Measurements from ENCODE around the gene RHBDL1. TPM values are rescaled to one million over a fixed set of nuclear protein-coding genes. Genes with fewer than 3 reads are reported as not detected.

The RHBDL1 gene
- total and polyA plus RNA-seq, 11 donors: 0.19 to 3.6 (median 1.8) TPM

DNA sequence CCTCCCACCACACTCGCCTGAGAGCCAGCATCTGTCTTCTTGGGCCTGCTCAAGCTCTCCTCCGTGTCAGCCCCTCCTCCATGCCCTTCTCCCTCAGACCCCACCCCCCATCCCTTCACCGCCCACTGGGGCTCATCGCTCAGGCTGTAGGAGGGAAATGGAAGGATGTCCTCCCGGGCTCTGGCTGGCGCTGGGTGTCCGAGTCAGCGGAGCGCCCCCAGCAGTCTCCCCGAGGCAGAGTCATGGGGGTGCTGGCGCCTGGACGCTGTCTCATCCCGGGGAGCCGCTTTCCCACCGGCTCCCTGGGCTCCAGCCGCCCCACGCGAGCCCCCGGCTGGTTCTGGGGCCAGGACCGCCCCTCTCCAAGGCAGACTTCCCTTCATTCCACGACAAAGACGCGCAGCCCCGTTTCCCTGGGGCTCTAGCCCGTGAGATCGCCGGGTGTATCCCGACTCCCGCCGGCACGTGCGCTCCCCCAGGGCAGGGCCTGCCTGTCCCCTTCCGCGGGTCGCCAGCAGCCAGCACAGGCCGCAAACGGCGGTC lies 45.0 kb downstream of the RHBDL1 start:
- peak overlapping the region; percentile 58 to 92 (median 80) for H3K4me3 ChIP-seq
- H3K36me3 ChIP-seq: peaks cover 0 to 6% (median 0%) of the 10 kb centered on the region in 9 donors
- peak in 4 of 5 donors; percentile 65 to 73 (median 70) for DNase-seq
- intact Hi-C loops (cut with DNase I): no loop called here
- ATAC-seq: peak; percentile 50 to 74 (median 64)
- whole genome bisulfite sequencing, 4 donors: 0 to 2% (median 1%) methylated on average over 5 to 38 of the region's 38 CpGs
- H3K4me1 ChIP-seq: peaks cover 4 to 50% (median 35%) of the 10 kb centered on the region in 12 donors
- peaks cover 0 to 12% (median 0%) of the 10 kb centered on the region in 9 donors for H3K27me3 ChIP-seq
- TF ChIP-seq POLR2A (IDR thresholded peaks at IDR 0.05): no peak
- TF ChIP-seq, protein P1, sequence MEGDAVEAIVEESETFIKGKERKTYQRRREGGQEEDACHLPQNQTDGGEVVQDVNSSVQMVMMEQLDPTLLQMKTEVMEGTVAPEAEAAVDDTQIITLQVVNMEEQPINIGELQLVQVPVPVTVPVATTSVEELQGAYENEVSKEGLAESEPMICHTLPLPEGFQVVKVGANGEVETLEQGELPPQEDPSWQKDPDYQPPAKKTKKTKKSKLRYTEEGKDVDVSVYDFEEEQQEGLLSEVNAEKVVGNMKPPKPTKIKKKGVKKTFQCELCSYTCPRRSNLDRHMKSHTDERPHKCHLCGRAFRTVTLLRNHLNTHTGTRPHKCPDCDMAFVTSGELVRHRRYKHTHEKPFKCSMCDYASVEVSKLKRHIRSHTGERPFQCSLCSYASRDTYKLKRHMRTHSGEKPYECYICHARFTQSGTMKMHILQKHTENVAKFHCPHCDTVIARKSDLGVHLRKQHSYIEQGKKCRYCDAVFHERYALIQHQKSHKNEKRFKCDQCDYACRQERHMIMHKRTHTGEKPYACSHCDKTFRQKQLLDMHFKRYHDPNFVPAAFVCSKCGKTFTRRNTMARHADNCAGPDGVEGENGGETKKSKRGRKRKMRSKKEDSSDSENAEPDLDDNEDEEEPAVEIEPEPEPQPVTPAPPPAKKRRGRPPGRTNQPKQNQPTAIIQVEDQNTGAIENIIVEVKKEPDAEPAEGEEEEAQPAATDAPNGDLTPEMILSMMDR (IDR thresholded peaks at IDR 0.05): peak in 3 of 12 donors; percentile 4 to 19 (median 6)
- H3K9me3 ChIP-seq: no peaks in the 10 kb centered on the region
- H3K27ac ChIP-seq: peak overlapping the region; percentile 62 to 98 (median 94)

DNA sequence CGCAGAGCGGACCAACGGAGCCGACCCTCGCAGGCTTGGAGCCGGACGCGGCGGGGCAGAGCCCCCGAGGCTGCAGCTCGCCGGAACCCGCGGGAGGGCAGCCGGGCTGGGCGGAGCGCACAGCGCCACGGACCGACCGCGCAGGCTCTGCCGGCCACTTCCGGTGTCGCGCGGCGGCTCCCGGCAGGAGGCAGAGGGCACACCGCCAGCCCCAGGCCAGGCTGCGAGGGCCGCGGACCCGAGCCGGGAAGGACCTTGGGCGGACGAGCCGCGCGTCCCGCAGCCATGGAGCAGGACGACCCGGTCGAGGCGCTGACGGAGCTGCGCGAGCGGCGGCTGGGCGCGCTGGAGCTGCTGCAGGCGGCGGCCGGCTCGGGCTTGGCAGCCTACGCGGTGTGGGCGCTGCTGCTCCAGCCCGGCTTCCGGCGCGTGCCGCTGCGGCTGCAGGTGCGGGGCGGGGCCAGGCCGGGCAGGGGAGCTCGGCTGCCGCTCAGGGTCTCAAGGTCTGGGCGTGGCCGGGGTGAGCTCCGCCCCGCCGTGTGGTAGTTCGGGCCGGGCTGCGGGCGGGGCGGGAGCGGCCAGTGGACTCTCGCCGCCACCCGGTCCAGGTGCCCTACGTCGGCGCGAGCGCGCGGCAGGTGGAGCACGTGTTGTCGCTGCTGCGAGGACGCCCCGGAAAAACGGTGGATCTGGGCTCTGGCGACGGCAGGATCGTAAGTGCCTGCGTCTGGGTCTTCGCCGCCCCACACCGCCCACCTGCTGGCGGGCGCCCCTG lies 45.7 kb downstream of the RHBDL1 start, which contains the start of gene ANTKMT:
Gene ANTKMT, plus strand, starts transcription at position 157 of the 775 bp plus-strand sequence. Its CDS starts 129 bp downstream, at position 286.
- 1 to 60% (median 6%) methylated on average over 2 to 106 of the region's 106 CpGs for WGBS, 4 donors
- Histone ChIP-seq H3K36me3 (peaks cover 0 to 6% (median 0%) of the 10 kb centered on the region in 9 donors), H3K27me3 (peaks cover 0 to 7% (median 0%) of the 10 kb centered on the region in 9 donors), H3K4me3 (peak within 1 kb of the TSS; percentile 58 to 92 (median 80)), H3K9me3 (no peaks in the 10 kb centered on the region), H3K4me1 (peaks cover 4 to 45% (median 30%) of the 10 kb centered on the region in 12 donors), H3K27ac (peak within 1 kb of the TSS; percentile 62 to 98 (median 94))
- DNase-seq (peak; percentile 80 to 88 (median 83)), ATAC-seq (peak; percentile 34 to 89 (median 75))
- intact Hi-C loops (cut with DNase I): no loop called here
- TF ChIP-seq, protein P1 (IDR thresholded peaks at IDR 0.05): peak in 5 of 12 donors; percentile 10 to 24 (median 20)
- peak in 1 of 2 donors; percentile 85 for TF ChIP-seq POLR2A (IDR thresholded peaks at IDR 0.05)

DNA sequence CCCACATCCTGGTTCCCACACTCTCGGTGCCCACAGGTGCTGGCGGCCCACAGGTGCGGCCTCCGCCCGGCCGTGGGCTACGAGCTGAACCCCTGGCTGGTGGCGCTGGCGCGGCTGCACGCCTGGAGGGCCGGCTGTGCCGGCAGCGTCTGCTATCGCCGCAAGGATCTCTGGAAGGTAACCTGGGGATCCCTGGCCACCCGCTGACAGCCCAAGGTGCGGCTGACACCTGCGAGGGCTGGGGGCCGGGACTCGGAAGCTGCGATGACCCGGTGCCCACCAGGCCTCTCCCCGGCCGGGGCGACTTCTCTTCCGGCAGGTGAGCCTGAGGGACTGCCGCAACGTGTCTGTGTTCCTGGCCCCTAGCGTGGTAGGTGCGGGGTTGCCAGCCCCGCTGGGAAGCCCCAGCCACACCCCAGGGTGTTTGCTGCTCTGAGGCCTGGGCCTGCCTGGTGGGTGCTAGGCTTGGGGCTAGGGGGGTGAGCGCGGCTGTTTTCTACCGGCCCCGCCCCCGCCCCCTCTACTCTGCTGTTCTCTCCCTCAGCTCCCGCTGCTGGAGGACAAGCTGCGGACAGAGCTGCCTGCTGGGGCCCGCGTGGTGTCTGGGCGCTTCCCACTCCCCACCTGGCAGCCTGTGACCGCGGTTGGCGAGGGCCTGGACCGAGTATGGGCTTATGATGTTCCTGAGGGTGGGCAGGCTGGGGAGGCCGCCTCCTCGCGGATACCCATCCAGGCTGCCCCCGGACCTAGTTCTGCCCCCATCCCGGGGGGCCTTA lies 46.5 kb downstream of the RHBDL1 start:
- DNase-seq (no peak), ATAC-seq (no peak)
- peak overlapping the region; percentile 58 to 92 (median 80) for H3K4me3 ChIP-seq
- intact Hi-C loops (cut with DNase I): no loop called here
- peak overlapping the region; percentile 62 to 98 (median 94) for H3K27ac ChIP-seq
- H3K4me1 ChIP-seq: peaks cover 4 to 47% (median 29%) of the 10 kb centered on the region in 12 donors
- peaks cover 0 to 9% (median 0%) of the 10 kb centered on the region in 9 donors for H3K27me3 ChIP-seq
- no peak for TF ChIP-seq POLR2A (IDR thresholded peaks at IDR 0.05)
- TF ChIP-seq, protein P1 (IDR thresholded peaks at IDR 0.05): no peak
- no peaks in the 10 kb centered on the region for H3K9me3 ChIP-seq
- 82 to 89% (median 85%) methylated on average over 26 to 51 of the region's 51 CpGs for WGBS, 4 donors
- H3K36me3 ChIP-seq: peaks cover 0 to 6% (median 0%) of the 10 kb centered on the region in 9 donors
